ENCODE results near the gene PCMTD2.

PCMTD2 gene

DNA sequence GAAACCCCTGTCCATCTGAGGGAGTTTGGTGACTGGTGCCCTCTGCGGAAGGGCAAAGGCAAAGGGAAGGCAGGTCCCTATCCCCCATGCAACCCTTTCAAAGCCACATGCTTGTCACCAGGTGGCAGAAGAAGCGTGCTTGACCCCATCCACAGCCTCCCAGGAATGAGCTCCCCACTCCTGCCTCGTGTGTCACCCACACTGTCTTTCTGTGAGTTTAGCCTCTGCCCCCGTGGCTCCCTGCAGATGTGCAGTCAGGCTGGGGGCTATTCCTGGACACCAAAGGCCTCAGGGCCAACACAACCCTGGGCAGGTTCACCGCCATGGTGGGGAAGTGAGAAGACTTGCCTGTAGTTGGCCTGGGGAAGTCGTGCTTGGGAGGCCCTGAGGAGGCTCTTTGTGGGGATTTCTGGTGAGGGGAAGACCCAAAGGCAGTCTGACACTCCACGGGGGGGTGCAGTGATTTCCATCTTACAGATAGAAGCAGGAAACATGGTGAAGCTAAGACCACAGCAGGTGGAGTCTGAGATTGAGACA is 16.6 kb upstream of the PCMTD2 start:
- DNase-seq (ENCODE audit: low spot score) = no peak

DNA sequence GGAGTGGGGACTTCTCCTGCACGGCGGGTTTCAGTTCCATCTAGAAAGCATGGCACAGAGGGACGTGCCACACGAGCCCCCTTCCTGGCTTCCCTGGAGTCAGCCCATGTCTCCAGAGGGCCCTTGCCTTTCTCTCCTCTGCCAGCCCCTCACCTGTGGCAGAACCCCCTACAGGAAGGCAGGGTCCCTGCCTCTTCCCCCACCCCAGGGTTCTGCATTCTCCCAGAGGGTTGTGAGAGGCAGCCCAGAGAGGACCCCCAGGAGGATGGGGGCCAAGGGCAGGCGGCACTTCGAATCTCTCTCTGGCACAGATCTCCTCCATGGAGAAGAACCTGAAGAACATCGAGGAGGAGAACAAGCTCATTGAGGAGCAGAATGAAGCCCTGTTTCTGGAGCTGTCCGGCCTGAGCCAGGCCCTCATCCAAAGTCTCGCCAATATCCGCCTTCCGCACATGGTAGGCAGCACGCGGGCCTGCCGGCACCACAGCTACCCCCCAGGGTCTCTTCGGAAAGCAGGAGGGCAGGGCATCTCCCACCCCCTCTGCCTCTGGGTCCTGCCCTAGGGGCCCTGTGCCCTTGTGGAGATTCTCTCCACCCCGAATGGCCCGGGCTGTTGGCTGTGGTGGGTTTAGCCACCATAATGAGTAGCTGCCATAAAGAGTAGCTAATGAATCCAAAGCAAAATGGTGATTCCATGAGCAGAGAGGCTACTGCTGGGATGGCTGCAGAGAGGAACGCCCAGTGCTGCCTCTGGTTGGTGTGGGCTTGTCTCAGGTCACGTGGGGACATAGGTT is 15.9 kb upstream of the PCMTD2 start:
- no peak for DNase-seq (ENCODE audit: low spot score)

DNA sequence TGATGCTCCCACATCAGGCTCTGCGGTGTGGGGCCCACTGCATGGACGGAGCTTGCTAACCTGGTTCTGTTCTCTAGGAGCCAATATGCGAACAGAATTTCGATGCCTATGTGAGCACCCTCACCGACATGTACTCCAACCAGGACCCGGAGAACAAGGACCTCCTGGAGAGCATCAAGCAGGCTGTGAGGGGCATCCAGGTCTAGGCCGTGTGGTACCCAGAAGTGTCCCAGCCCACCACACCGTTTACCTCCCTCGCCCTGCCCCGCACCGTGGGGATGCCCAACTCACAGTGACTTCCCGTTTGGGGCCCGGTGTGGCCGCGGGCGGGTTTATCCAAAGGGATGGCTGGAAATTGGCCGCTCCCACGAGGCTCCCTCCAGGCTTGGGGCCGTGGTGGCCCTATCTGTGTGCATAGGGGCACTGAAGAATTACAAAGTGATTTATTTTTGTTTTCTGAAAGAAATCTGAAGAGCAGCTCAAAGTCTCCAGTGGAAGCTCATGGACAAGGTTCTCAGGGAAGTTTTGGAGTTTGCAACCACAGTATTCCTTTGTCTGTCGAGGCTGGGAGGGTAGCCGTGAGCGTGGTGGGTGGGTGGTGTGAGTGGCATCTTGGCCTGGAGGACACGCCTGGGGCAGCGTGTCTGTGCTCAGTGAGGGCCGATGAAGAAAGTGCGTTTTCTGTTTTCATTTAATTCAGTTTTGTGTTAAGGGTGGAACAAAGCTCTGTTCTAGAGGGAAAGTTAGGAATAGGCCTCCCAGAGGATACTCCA is 15.1 kb upstream of the PCMTD2 start:
- DNase-seq (ENCODE audit: low spot score) = no peak

DNA sequence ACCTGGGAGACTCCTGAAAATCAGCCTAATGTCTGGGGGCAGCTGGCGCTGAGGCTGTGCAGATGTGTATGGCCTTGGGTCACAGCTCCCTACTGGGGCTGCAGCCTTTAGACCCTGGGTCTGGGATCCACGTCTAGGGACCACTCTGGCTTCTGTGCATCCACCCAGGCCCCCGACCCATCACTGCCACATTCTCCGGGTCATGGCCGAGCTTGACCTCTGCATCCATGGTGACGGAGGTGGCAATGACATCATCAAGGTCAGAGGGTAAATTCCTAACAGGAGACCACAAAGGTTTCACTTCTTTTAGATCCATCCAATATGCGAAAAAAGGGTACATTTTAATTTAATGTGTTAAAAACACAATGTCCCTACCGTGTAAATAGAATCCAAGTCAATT is 14.5 kb upstream of the PCMTD2 start:
- DNase-seq (ENCODE audit: low spot score) = no peak

DNA sequence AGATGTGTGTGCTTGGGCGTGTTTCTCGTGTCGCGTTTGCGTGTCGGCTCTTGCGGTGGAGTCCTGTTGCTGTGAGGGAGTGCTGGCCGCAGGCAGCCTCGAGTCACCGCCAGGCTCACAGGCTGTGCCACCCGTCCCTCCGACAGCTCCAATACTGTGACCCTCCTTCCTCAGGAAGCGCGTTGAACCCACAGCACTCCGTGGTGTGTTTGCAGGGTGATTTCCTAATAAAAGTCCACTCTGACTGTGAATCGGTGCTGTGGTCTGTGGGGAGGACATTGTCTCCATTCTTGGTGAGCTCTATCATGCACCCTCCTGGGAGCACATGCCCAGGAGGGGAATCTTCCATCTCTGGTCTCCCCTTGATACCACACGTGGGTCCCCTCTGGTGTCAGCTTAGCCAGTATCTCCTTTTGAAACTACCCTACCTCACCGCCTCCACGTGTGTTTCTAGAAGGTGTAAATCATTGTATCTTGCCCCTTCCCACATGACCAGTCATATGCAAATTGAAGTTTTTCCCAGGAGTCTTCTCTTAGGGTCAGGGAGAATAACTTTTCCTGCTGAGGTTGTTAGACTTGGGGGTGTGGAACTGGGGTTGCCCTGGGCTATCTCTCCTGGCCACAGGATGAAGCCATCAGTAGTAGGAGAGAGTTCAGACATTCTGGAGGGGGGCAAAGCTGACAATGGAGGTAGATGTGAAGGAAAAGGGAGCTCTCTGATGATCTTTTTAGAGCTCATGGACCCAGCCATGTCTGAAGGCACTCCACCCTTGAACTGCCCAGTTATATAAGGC is 13.3 kb upstream of the PCMTD2 start:
- DNase-seq (ENCODE audit: low spot score) = no peak

DNA sequence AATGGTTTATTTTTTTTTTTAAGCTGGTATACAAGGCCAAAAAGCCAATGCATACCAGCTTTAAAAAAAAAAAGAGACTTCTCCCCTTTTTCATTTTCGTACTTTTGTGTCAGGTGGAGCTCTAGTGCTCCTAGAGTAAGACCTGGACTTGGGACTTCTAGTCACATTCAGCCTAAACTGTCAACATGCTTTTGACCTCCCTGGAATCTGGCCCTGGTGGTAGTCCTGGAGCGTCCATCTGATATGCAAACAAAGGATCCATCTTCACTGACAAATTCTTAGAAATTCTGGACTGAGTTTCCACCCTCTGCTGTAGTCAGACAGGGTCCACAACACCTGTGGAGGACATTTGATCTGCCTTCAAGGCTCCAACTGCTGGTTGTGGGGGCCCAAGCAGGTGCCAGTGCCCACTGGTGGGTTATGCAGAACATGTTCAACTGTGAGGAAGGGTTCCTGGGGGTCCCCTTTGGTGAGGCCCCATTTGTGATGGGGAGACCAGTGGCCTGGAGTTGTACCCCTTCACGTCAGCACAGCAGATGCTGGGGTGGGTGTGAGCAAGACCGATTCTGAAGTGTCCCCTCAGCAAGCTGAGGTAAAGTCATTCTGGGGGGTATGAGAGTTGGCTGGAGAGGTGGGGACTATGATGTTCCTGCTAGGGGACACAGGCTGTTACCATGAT is 12.6 kb upstream of the PCMTD2 start:
- DNase-seq (ENCODE audit: low spot score) = no peak

DNA sequence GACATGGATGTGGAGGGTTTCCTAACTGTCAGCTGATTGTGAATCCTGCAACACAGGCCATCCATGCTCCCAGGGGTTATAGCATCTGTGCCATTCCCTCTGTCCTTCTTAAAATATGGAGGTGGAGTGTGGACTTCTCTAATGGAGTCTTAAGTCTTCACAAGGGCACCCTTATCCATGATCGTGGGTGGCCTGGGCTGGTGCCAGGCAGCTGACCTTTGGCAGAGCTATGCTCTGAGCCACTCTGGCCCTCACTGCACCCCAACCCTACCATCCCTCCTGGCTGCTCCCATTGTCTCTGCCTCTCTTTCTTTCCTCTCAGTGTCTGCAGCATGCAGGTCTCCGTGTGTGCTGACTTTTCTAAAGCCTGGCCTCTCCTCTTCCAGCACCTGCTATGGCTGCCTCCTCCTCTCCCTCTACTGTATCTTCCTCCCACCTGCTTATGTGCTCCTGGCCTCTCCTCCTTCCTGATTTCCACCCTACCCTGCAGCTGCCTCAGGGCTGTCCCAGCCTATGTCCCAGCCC is 11.2 kb upstream of the PCMTD2 start:
- DNase-seq (ENCODE audit: low spot score) = no peak

DNA sequence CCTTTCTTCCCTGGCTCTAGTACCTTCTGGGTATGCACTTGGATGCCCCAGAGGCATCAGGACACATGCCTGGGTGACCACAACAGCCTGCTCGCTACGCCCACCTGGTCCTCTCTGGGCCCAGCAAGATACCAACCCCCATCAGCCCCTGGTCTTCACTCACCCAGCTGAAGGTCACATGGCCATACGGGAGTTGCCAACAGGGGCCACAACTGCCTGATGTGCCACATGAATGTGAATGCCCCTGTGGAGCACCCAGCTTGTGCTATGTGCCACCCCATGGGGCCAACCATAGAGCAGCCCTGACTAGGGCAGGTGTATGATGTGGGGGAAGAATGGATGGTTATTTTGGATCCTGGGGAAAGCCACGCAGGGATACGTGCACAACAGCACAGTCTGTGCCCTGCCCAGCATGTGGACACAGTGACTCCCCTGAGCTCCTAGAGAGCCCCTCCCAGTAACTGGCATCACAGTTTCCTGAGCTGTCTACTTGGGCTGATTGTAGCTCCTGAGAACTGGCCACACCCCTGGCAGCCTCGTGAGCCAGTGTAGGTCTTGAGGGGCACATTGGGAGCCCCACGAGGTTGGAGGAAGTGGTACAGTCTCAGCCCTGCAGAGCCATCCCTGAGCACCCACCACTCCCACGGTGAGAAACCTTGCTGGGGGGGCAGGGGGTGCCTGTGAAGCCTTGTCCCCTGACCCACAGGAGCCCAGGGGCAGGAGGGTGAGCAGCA is 10.5 kb upstream of the PCMTD2 start:
- no peak for DNase-seq (ENCODE audit: low spot score)

DNA sequence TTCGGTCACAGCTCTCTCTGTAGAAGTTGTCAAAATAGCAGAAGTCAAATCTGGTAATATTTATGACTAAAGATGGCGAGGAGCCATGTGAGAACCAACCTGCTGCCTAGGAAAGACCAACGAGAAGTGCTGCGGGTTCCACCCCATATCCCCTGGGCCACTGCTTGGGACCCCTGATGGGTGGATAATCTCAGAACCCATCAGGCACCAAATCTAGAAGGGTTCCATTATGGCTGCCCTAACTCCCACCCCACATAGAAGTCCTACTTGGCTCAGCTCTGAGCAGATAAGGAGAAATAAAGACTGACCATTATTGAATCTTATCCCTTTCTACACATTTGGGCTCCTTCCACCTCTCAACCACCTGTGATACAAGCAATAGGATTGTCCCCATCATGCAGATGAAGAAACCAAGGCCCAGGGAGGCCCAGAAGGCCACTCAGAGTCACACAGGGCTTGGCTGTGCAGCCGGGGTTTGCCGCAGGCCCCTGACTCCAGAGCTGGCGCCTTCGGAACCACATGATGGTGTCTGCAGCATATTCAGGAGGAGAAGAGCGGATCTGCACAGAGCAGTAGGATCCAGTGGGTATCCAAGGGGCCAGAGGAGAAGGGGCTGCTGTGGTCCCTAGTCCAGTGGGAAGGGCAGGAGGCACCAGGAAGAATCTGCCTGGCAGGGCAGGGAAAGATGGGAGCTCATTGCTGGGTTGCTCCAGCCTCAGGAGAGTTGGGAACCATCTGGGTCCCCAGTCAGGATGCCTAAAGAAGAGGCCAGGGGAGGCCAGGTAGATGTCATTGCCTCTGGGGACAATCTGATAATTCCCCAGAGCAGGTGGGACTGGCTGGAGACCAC is 9.6 kb upstream of the PCMTD2 start:
- no peak for DNase-seq (ENCODE audit: low spot score)

DNA sequence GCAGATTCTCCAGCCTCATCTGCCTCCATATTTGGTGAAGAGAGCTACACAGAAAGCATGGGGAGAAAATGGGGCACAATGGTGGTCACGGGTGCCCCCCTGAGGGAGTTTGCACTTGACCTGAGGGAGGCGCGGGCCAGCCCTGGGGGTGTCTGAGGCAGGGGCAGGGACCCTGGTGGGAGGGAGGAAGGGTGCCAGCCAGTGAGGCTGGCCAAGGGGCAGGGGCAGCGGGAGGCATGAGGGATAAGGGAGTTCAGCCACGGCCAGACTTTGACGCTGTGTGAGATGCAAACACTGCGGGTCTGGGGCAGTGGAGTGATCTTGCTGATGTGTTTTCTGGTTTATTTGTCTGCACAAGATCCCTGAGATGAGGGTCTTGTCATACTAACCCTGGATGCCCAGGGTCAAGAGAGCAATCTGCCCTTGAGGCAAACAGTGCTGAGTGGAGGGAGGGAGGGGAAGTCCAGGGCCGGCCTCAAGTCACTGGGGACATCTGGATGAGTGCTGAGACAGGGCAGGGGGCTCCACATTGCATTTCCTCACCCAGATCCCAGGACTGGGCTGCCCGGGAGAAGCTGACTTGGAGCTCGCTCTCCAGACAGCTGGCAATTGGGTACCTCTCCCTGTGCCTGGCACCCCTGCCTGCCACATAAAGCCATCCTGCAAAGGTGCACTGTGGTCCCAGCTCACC is 8.8 kb upstream of the PCMTD2 start:
- DNase-seq (ENCODE audit: low spot score) = no peak

DNA sequence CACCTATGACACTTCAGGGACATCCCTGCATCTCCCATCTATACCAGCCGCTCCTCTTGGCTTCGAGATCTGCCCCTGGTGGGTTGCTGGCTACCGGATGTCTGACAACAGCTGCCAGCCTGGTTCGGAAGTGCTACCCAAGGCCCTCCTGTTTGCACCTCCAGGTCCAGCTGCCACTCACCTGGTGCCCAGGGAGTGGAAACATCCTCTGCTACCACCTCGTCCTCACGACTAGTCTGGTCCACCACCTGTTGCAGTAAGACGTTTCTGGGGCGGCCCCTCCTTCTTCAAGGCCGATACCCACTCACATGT is 8.3 kb upstream of the PCMTD2 start:
- no peak for DNase-seq (ENCODE audit: low spot score)

DNA sequence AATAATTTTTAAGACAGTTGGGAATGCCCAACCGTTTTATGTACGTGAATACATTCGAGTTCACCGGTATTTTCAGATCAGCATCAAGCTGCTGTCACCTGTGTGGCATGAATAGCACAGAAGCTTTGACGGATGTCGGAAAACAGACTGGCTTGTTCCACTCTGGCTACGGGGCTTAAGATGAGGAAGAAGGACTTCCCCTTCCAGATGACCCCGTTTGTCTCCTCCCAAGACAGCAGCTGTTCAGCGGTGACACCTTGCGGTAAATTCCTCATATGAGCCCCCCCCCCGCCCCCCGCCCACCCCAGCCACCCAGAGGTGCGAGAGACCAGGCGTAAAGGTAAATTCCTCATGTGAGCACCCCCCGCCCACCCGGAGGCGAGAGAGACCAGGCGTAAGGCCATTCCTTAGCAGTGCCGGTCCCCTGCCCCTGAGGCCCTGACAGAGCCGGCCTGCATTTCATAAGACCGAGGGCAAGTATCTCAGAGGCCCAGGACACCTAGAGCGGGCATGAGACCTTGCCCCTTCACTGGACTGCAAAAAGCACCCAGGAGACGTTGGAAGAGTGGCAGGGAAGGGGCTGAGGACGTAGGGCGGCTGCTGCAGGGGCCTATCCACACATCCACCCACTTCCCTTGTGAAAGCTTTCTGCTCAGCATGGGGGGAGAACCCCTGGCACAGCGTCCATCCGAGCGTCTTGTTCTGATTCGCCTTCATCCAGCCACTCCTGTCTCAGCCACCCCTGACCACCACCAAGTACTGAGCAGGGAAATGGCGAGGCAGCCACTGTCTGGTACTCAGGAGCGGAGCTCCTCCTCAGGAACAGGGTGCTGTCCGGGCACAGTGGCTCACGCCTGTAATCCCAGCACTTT is 7.3 kb upstream of the PCMTD2 start:
- DNase-seq (ENCODE audit: low spot score) = no peak

DNA sequence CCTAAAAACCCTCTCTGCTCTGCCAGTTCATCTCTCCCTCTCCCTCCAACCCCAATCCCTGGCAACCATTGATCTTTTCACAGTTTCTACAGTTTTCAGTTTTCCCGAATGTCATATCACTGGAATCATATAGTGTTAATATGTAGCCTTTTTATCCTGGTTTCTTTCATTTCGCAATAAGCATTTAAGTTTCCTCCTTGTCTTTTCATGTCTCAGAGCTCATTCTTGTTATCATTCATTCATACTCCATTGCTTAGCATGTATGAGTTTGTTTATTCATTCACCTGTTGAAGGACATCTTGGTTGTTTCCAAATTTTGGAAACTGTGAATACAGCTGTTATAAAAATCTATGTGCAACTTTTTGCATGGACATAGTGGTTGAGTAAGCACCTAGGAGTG is 5.5 kb upstream of the PCMTD2 start:
- no peak for DNase-seq (ENCODE audit: low spot score)

DNA sequence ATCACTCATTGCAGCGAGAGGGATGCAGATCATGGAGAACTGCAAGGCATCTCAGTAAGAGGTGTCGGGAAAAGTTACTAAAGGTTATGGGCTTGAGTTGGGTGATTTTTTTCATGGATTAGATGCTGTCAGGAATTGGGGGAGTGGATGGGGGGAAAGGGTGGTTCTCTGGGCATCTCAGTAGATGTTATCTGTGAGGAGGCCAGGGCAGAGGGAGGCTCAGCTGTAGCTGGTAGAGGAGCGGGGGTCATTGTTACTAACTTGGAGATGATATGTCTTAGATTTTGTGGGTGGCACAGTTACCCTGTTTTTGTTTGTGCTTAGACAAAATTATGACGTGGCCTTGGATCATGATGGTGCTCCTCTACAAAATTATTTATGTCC is 2.6 kb upstream of the PCMTD2 start:
- DNase-seq (ENCODE audit: low spot score) = no peak

DNA sequence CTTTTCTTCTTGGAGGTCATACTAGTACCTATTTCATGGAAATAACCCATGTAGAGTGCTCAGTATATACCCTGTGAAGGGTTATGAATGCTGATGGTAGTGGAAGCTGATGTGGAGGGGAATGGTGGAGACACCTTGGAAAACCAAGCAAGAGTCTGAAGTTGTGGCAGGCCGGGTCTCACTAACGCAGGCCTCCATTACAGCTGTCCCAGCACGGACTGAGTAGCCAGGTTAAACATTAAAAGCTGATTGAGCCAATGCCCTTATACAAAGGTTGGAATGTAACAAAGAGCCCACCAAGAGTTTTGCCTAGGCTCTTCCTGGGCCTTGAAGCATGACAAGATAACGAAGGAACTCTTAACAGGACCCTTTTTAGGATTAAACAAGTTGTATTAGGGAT is 2.1 kb upstream of the PCMTD2 start:
- DNase-seq (ENCODE audit: low spot score) = no peak

DNA sequence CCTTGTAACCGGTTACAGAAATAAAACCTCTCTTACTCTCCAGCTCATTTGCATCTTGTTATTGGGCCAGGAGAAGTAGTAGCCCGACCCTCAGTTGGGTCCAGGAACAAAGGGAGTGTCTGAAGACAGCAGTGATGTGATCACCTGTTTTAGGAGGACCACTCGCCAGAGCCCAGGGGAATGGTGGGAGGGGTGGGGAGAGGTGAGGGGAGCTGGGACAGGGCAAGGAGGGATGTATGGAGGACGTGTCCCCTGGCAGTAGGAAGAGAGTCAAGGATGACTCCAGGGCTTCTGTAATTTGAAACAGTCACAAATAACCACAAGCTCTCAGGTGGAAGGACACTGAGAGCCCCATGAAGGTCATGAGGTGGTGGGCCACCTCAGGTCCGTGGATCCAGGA is 1.4 kb upstream of the PCMTD2 start:
- DNase-seq (ENCODE audit: low spot score) = no peak

DNA sequence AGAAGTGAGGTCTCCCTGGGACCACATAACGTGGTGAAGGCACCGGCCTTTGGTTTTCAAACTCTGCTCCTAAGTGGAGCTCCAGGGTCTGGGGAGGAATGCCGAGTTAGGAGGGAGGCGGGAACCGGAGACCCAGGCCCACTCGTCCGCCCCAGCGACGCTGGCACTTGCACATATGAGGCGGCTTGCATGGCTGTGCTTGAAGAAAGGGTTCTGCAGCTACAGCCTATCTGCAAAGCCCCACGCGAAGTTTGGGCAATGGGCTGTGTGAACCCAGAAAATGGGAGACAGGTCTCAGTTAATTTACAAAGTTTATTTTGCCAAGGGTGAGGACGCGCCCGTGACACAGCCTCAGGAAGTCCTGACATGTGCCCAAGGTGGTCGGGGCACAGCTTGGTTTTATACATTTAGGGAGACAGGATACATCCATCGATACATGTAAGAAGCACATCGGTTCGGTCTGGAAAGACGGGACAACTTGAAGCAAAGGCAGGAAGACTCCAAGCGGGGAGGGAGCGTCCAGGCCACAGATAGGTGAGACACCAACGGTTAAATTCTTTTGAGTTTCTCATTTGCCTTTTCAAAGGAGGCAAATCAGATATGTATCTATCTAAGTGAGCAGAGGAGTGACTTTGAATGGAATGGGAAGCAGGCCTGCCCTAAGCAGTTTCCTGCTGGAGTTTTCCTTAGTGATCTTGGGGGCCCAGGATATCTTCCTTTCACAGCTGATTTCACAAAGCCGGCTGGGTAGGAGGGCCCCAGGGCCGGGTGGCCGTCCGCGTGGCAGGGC is 782 bp upstream of the PCMTD2 start:
- no peak for DNase-seq (ENCODE audit: low spot score)

Measured in globus pallidus (tissue), 1 donor.